OCI-LY3 (cell line): ENCODE results near the gene KRTCAP2.

Source experiments
- H2AFZ ChIP-seq: fragments of 200-600, 300-600 bp; shearing (Covaris generic); 2 replicates; pipeline ENCODE4 v1.6.0; 2014; ENCODE audit warnings: antibody characterized with exemption, low read depth, low read length
- H3K27ac ChIP-seq: fragments of 200-600, 300-600 bp; sonication (generic); 2 replicates; pipeline ENCODE4 v1.5.1; 2014; ENCODE audit warnings: mild to moderate bottlenecking, low read length, moderate library complexity, mixed read lengths
- H3K27me3 ChIP-seq: fragments of 200-600, 300-600 bp; sonication (generic); 2 replicates; pipeline ENCODE4 v1.6.1; 2014; ENCODE audit warnings: low read depth, low read length, mixed read lengths
- H3K36me3 ChIP-seq: fragments of 200-600, 300-600 bp; sonication (generic); replicated peaks from 2 replicates; pipeline ENCODE3; 2014; ENCODE audit warnings: low read depth, low read length, mixed read lengths
- H3K4me1 ChIP-seq: fragments of 300-600, 200-600 bp; sonication (generic); 2 replicates; pipeline ENCODE4 v1.6.1; 2014; ENCODE audit warnings: low read length, mixed read lengths
- H3K4me2 ChIP-seq: fragments of 200-600, 300-600 bp; sonication (generic); 2 replicates; pipeline ENCODE4 v1.6.1; 2014; ENCODE audit warnings: low read length, mixed read lengths
- H3K4me3 ChIP-seq: fragments of 300-600, 200-600 bp; sonication (generic); 2 replicates; pipeline ENCODE4 v1.5.1; 2014; ENCODE audit warnings: antibody characterized with exemption, mild to moderate bottlenecking, low read length, moderate library complexity
- H3K79me2 ChIP-seq: fragments of 300-600, 200-600 bp; shearing (Covaris generic); 2 replicates; pipeline ENCODE4 v1.6.1; 2014; ENCODE audit warnings: mild to moderate bottlenecking, low read length, mixed read lengths
- H3K9ac ChIP-seq: fragments of 300-600, 200-600 bp; shearing (Covaris generic); 2 replicates; pipeline ENCODE4 v1.6.0; 2014; ENCODE audit warnings: mild to moderate bottlenecking, low read length, moderate library complexity
- H3K9me3 ChIP-seq: fragments of 200-600, 300-600 bp; shearing (Covaris generic); 2 replicates; pipeline ENCODE4 v1.6.1; 2014; ENCODE audit warnings: low read length, mixed read lengths; ENCODE audit not compliant: insufficient read depth
- H4K20me1 ChIP-seq: fragments of 200-600, 300-600 bp; sonication (generic); 2 replicates; pipeline ENCODE4 v1.6.1; 2016; ENCODE audit warnings: low read length, mixed read lengths; ENCODE audit not compliant: insufficient read depth
- EZH2phosphoT487 ChIP-seq: fragments of 200-600 bp; shearing (Covaris generic); IDR thresholded peaks from 2 replicates; pipeline ENCODE4 v1.6.1; 2018; ENCODE audit warnings: antibody characterized with exemption, mixed run types, low read depth
- TF ChIP-seq, protein P1 (sequence below): fragments of 200-600, 300-600 bp; sonication (generic); IDR thresholded peaks from 2 replicates; pipeline ENCODE4 v1.5.1; 2014; ENCODE audit warnings: antibody characterized with exemption, low read length, low read depth

KRTCAP2 gene

GRCh38 chr1:155124503-155125463 is 48.3 kb downstream of the KRTCAP2 start:
- H3K27ac ChIP-seq, result no peak overlapping the region
- no peaks in the 10 kb centered on the region for H3K36me3 ChIP-seq
- no peak overlapping the region for H3K4me3 ChIP-seq
- H2AFZ ChIP-seq, result no peak overlapping the region
- H3K4me2 ChIP-seq, result no peak overlapping the region
- peaks cover 9% of the 10 kb centered on the region; the same call in 1 of the 2 replicates for H3K4me1 ChIP-seq
- no peak for TF ChIP-seq EZH2phosphoT487
- TF ChIP-seq, protein P1, sequence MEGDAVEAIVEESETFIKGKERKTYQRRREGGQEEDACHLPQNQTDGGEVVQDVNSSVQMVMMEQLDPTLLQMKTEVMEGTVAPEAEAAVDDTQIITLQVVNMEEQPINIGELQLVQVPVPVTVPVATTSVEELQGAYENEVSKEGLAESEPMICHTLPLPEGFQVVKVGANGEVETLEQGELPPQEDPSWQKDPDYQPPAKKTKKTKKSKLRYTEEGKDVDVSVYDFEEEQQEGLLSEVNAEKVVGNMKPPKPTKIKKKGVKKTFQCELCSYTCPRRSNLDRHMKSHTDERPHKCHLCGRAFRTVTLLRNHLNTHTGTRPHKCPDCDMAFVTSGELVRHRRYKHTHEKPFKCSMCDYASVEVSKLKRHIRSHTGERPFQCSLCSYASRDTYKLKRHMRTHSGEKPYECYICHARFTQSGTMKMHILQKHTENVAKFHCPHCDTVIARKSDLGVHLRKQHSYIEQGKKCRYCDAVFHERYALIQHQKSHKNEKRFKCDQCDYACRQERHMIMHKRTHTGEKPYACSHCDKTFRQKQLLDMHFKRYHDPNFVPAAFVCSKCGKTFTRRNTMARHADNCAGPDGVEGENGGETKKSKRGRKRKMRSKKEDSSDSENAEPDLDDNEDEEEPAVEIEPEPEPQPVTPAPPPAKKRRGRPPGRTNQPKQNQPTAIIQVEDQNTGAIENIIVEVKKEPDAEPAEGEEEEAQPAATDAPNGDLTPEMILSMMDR, result no peak
- no peaks in the 10 kb centered on the region for H3K9me3 ChIP-seq
- no peaks in the 10 kb centered on the region for H4K20me1 ChIP-seq
- H3K9ac ChIP-seq, result no peak overlapping the region
- no peaks in the 10 kb centered on the region for H3K79me2 ChIP-seq
- peaks cover 51% of the 10 kb centered on the region for H3K27me3 ChIP-seq

GRCh38 chr1:155123801-155124200 is 49.3 kb downstream of the KRTCAP2 start:
- Histone ChIP-seq H4K20me1 (no peaks in the 10 kb centered on the region), H3K4me2 (no peak overlapping the region), H3K9ac (no peak overlapping the region), H3K36me3 (no peaks in the 10 kb centered on the region), H3K27me3 (peaks cover 52% of the 10 kb centered on the region), H3K79me2 (no peaks in the 10 kb centered on the region), H2AFZ (no peak overlapping the region), H3K27ac (no peak overlapping the region), H3K4me1 (peaks cover 9% of the 10 kb centered on the region; the same call in 1 of the 2 replicates), H3K9me3 (no peaks in the 10 kb centered on the region), H3K4me3 (no peak overlapping the region)
- TF ChIP-seq, protein P1, result no peak
- no peak for TF ChIP-seq EZH2phosphoT487

DNA sequence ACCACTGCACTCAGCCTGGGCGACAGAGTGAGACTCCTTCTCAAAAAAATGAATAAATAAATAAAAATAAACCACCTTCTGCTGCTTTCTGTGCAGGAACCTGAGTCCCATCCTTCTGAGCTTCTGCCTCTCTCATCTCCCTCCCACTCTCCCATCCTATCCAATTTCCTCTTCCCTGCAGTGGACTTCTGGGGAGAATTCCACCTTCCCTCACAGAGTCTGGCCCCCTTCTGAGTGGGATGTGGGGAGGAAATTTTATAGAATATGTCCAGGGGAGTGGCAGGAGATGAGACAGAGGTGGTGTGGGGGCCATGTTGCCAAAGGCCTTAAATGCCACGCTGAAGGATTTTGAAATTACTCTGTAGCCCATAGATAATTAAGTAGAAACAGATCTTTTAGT is 50.8 kb downstream of the KRTCAP2 start:
- H3K27me3 ChIP-seq, result peaks cover 49% of the 10 kb centered on the region
- no peak overlapping the region for H3K9ac ChIP-seq
- H3K4me3 ChIP-seq, result no peak overlapping the region
- H2AFZ ChIP-seq, result no peak overlapping the region
- no peaks in the 10 kb centered on the region for H3K9me3 ChIP-seq
- no peak overlapping the region for H3K27ac ChIP-seq
- peaks cover 18% of the 10 kb centered on the region for H3K4me1 ChIP-seq
- H3K36me3 ChIP-seq, result no peaks in the 10 kb centered on the region
- H3K4me2 ChIP-seq, result no peak overlapping the region
- no peaks in the 10 kb centered on the region for H4K20me1 ChIP-seq
- TF ChIP-seq EZH2phosphoT487, result no peak
- TF ChIP-seq, protein P1, result no peak
- no peaks in the 10 kb centered on the region for H3K79me2 ChIP-seq

- H3K79me2 ChIP-seq, result no peaks in the 10 kb centered on the region
- no peaks in the 10 kb centered on the region for H4K20me1 ChIP-seq
- H3K9me3 ChIP-seq, result no peaks in the 10 kb centered on the region
- H3K36me3 ChIP-seq, result no peaks in the 10 kb centered on the region
- TF ChIP-seq EZH2phosphoT487, result no peak
- TF ChIP-seq, protein P1, result no peak
- no peak overlapping the region for H2AFZ ChIP-seq
- H3K4me2 ChIP-seq, result no peak overlapping the region
- H3K4me1 ChIP-seq, result peaks cover 12% of the 10 kb centered on the region
- H3K9ac ChIP-seq, result no peak overlapping the region
- H3K27ac ChIP-seq, result no peak overlapping the region
- no peak overlapping the region for H3K4me3 ChIP-seq
- peaks cover 48% of the 10 kb centered on the region for H3K27me3 ChIP-seq
These were observed 51.9 kb downstream of the KRTCAP2 start for GRCh38 chr1:155121249-155121648.
